H1 (cell line): ENCODE results near the gene TMOD4. TPM values are rescaled to one million over a fixed set of nuclear protein-coding genes. Genes with fewer than 3 reads are reported as not detected.

Experiments
- CTCF ChIA-PET: fragments of 300-600 bp; sonication (Branson Sonifier 250); formaldehyde crosslinking; loops from one replicate; lab custom pipeline; 2021; ENCODE audit not compliant: partially characterized antibody; lab: Charles Lee
- POLR2A ChIA-PET: fragments of 300-600 bp; sonication (Branson Sonifier 250); formaldehyde crosslinking; loops from one replicate; lab custom pipeline; 2021; ENCODE audit warnings: inconsistent platforms; ENCODE audit not compliant: partially characterized antibody; lab: Charles Lee
- DNase-seq, 2 experiments: peaks; one replicate each; pipeline versions ENCODE4 v3.0.0 to v3.0.0-alpha.2; 2010 to 2022; ENCODE audit warnings: low spot score in 2 of 2, low read depth in 1 of 2, mixed read lengths in 1 of 2
- FAIRE-seq: peaks from 2 replicates; lab custom pipeline; 2011; peaks lifted over from hg19 to GRCh38; lab: Jason Lieb, UNC
- H2AFZ ChIP-seq: 2 replicates; pipeline ENCODE4 v1.8.1; 2012; ENCODE audit warnings: low read length, inconsistent platforms
- H2AK5ac ChIP-seq: 2 replicates; pipeline ENCODE4 v1.6.1; 2013; ENCODE audit warnings: low read depth, low read length
- H2BK120ac ChIP-seq: replicated peaks from 2 replicates; pipeline ENCODE3; 2013; ENCODE audit warnings: low read depth, low read length, inconsistent platforms
- H2BK12ac ChIP-seq: 2 replicates; pipeline ENCODE4 v1.6.1; 2013; ENCODE audit warnings: low read depth, low read length
- H2BK15ac ChIP-seq: 2 replicates; pipeline ENCODE4 v1.6.1; 2013; ENCODE audit warnings: low read length
- H2BK20ac ChIP-seq: 2 replicates; pipeline ENCODE4 v1.6.1; 2013; ENCODE audit warnings: low read length
- H2BK5ac ChIP-seq: 2 replicates; pipeline ENCODE4 v1.6.1; 2013; ENCODE audit warnings: low read depth, low read length
- H3K14ac ChIP-seq: 2 replicates; pipeline ENCODE4 v1.6.1; 2013; ENCODE audit warnings: inconsistent platforms; ENCODE audit not compliant: insufficient read length
- H3K18ac ChIP-seq: 2 replicates; pipeline ENCODE4 v1.6.1; 2013; ENCODE audit warnings: low read length; ENCODE audit errors: extremely low read depth
- H3K23ac ChIP-seq: 2 replicates; pipeline ENCODE4 v1.6.1; 2013; ENCODE audit warnings: inconsistent platforms; ENCODE audit not compliant: insufficient read length
- H3K23me2 ChIP-seq: 2 replicates; pipeline ENCODE4 v1.6.1; 2013; ENCODE audit warnings: low read depth, low read length
- H3K27ac ChIP-seq: 2 replicates; pipeline ENCODE4 v1.6.1; 2011; ENCODE audit warnings: low read depth, low read length, inconsistent platforms
- H3K27me3 ChIP-seq, 4 experiments: replicated peaks in 1 of 4; 1 replicate in 1 of 4; 2 replicates in 3 of 4; pipeline versions ENCODE4 v1.6.1 to v1.8.1; 2011 to 2013; ENCODE audit warnings: low read length in 3 of 4, mild to moderate bottlenecking in 3 of 4, inconsistent platforms in 2 of 4, mixed read lengths in 2 of 4, moderate library complexity in 1 of 4; ENCODE audit not compliant: control insufficient read depth in 3 of 4, insufficient read depth in 3 of 4; ENCODE audit errors: extremely low read depth in 1 of 4
- H3K36me3 ChIP-seq, 4 experiments: 2 replicates each; pipeline versions ENCODE4 v1.6.1 to v1.8.1; 2011 to 2013; ENCODE audit warnings: mild to moderate bottlenecking in 4 of 4, low read length in 3 of 4, moderate library complexity in 2 of 4, control low read depth in 1 of 4, inconsistent platforms in 1 of 4; ENCODE audit not compliant: insufficient read depth in 4 of 4, control insufficient read depth in 2 of 4
- H3K4ac ChIP-seq: replicated peaks from 2 replicates; pipeline ENCODE3; 2013; ENCODE audit warnings: low read length, low read depth, mixed read lengths, inconsistent platforms; ENCODE audit not compliant: insufficient read length
- H3K4me1 ChIP-seq, 4 experiments: replicated peaks in 1 of 4; 1 replicate in 1 of 4; 2 replicates in 3 of 4; pipeline versions ENCODE4 v1.6.1 to v1.8.1; 2011 to 2013; ENCODE audit warnings: low read length in 3 of 4, inconsistent platforms in 2 of 4, mixed read lengths in 1 of 4; ENCODE audit not compliant: insufficient read depth in 4 of 4, control insufficient read depth in 3 of 4
- H3K4me2 ChIP-seq, 2 experiments: 2 replicates each; pipeline versions ENCODE4 v1.6.1 to v1.8.1; 2011 to 2013; ENCODE audit warnings: low read depth in 2 of 2, low read length in 2 of 2, control low read depth in 1 of 2, inconsistent platforms in 1 of 2, mild to moderate bottlenecking in 1 of 2; ENCODE audit not compliant: insufficient read depth in 1 of 2
- H3K4me3 ChIP-seq, 4 experiments: fragments of 200-600, 300-600 bp in 1 of 4; sonication (generic), shearing (Covaris generic), sonication (Bioruptor Twin) in 1 of 4; 2 replicates each; pipeline versions ENCODE4 v1.5.1 to v1.8.1; 2011 to 2016; ENCODE audit warnings: low read length in 4 of 4, low read depth in 3 of 4, control low read depth in 2 of 4, inconsistent platforms in 2 of 4, mild to moderate bottlenecking in 2 of 4, mixed read lengths in 1 of 4, moderate library complexity in 1 of 4; ENCODE audit not compliant: insufficient read depth in 2 of 4; ENCODE audit errors: extremely low read depth in 1 of 4
- H3K56ac ChIP-seq: replicated peaks from 2 replicates; pipeline ENCODE3; 2013; ENCODE audit warnings: low read depth, mild to moderate bottlenecking, mixed read lengths, low read length, inconsistent platforms; ENCODE audit not compliant: insufficient read length
- H3K79me1 ChIP-seq: 2 replicates; pipeline ENCODE4 v1.6.1; 2013; ENCODE audit warnings: low read depth, low read length, control low read depth
- H3K79me2 ChIP-seq, 2 experiments: 2 replicates each; pipeline versions ENCODE4 v1.6.1 to v1.8.1; 2012 to 2013; ENCODE audit warnings: low read length in 2 of 2, mild to moderate bottlenecking in 2 of 2, inconsistent platforms in 1 of 2; ENCODE audit not compliant: insufficient read depth in 2 of 2, control insufficient read depth in 1 of 2
- H3K9ac ChIP-seq, 4 experiments: replicated peaks in 1 of 4; 1 replicate in 1 of 4; 2 replicates in 3 of 4; pipeline versions ENCODE4 v1.6.1 to v1.8.1; 2011 to 2013; ENCODE audit warnings: low read depth in 3 of 4, low read length in 3 of 4, control low read depth in 2 of 4, mild to moderate bottlenecking in 2 of 4, moderate library complexity in 2 of 4, inconsistent platforms in 1 of 4; ENCODE audit errors: extremely low read depth in 1 of 4
- H3K9me3 ChIP-seq, 2 experiments: 2 replicates each; pipeline versions ENCODE4 v1.6.1 to v1.8.1; 2012 to 2013; ENCODE audit warnings: mild to moderate bottlenecking in 2 of 2, moderate library complexity in 2 of 2, control low read depth in 1 of 2, inconsistent platforms in 1 of 2, low read depth in 1 of 2, low read length in 1 of 2, mixed read lengths in 1 of 2; ENCODE audit not compliant: insufficient read depth in 2 of 2
- H4K20me1 ChIP-seq, 2 experiments: replicated peaks in 1 of 2; 2 replicates each; pipeline versions ENCODE3 to v1.8.1; 2011 to 2013; ENCODE audit warnings: inconsistent platforms in 2 of 2, low read length in 2 of 2, mild to moderate bottlenecking in 1 of 2; ENCODE audit not compliant: insufficient read depth in 2 of 2, control insufficient read depth in 1 of 2
- H4K5ac ChIP-seq: 2 replicates; pipeline ENCODE4 v1.6.1; 2013; ENCODE audit warnings: low read length, low read depth, mixed read lengths, inconsistent platforms; ENCODE audit not compliant: insufficient read length
- H4K8ac ChIP-seq: 2 replicates; pipeline ENCODE4 v1.8.0; 2013; ENCODE audit warnings: mild to moderate bottlenecking, moderate library complexity, low read length, inconsistent platforms; ENCODE audit not compliant: insufficient read depth; ENCODE audit errors: extremely low read depth
- H4K91ac ChIP-seq: replicated peaks from 2 replicates; pipeline ENCODE3; 2013; ENCODE audit warnings: low read length, mixed read lengths, inconsistent platforms; ENCODE audit not compliant: insufficient read length
- POLR2AphosphoS5 ChIP-seq: IDR thresholded peaks from 2 replicates; pipeline ENCODE4 v1.6.1; 2011; ENCODE audit warnings: low read depth, low read length
- RAD21 ChIP-seq, 2 experiments: IDR thresholded peaks in 1 of 2; conservative IDR thresholded peaks in 1 of 2; 2 replicates each; pipeline ENCODE4 v1.6.1; 2011; ENCODE audit warnings: low read depth in 2 of 2, low read length in 2 of 2, improper control_type of control experiment in 1 of 2, inconsistent platforms in 1 of 2, mild to moderate bottlenecking in 1 of 2, moderate library complexity in 1 of 2
- WGBS, 2 experiments: shearing (Covaris generic) in 1 of 2; methylation state at CpG; one replicate each; pipeline versions ENCODE4 v1.1.6 to v1.1.7; 2013 to 2015; ENCODE audit warnings: low lambda C conversion rate in 2 of 2, mixed read lengths in 2 of 2, inconsistent platforms in 1 of 2, low coverage in 1 of 2, missing lambda C conversion rate in 1 of 2; ENCODE audit not compliant: insufficient replicate concordance in 2 of 2, insufficient coverage in 1 of 2, insufficient read length in 1 of 2; ENCODE audit errors: extremely low coverage in 1 of 2, missing lambda C conversion rate in 1 of 2; 5-methylcytosine and 5-hydroxymethylcytosine counted together
- polyA plus RNA-seq, 7 experiments: library from polyadenylated mRNA; depleted of rRNA in 3 of 7; stranded (reverse) in 5 of 7; unstranded in 2 of 7; fragments of >200 nt in 5 of 7; fragments of 200-250 nt in 2 of 7; gene quantifications; 1 replicate in 5 of 7; 2 replicates in 1 of 7; 4 replicates in 1 of 7; pipeline versions ENCODE4 v1.2.1 to v1.2.3, GENCODE V29; 2011 to 2013; ENCODE audit warnings: missing spikeins in 2 of 7, mixed read lengths in 2 of 7
- total RNA-seq: library from RNA; stranded (reverse); fragmentation: NEBNext Ultra II Directional; extraction: Animal tissue kit (Norgen Biotek cat#: 25700); gene quantifications from 2 replicates; pipeline ENCODE4 v1.2.1, GENCODE V29; 2021
- TF ChIP-seq, protein P1 (sequence below), 3 experiments: IDR thresholded peaks; 1 replicate in 2 of 3; 2 replicates in 1 of 3; pipeline versions ENCODE4 v1.5.1 to v1.6.1; 2011; ENCODE audit warnings: low read length in 3 of 3, mild to moderate bottlenecking in 3 of 3, inconsistent platforms in 2 of 3, low read depth in 1 of 3, moderate library complexity in 1 of 3; ENCODE audit not compliant: insufficient read depth in 1 of 3; ENCODE audit errors: control extremely low read depth in 1 of 3
- TF ChIP-seq, protein P2 (sequence below): IDR thresholded peaks from 2 replicates; pipeline ENCODE4 v1.6.1; 2011; ENCODE audit warnings: low read depth, mild to moderate bottlenecking, low read length; ENCODE audit not compliant: insufficient read depth

TMOD4 gene
- total and polyA plus RNA-seq, 2 of the 8 experiments (the other 6 are each of a cell fraction or from before 2014, with no cell fraction given): 0.42 TPM; not detected in 1

DNA sequence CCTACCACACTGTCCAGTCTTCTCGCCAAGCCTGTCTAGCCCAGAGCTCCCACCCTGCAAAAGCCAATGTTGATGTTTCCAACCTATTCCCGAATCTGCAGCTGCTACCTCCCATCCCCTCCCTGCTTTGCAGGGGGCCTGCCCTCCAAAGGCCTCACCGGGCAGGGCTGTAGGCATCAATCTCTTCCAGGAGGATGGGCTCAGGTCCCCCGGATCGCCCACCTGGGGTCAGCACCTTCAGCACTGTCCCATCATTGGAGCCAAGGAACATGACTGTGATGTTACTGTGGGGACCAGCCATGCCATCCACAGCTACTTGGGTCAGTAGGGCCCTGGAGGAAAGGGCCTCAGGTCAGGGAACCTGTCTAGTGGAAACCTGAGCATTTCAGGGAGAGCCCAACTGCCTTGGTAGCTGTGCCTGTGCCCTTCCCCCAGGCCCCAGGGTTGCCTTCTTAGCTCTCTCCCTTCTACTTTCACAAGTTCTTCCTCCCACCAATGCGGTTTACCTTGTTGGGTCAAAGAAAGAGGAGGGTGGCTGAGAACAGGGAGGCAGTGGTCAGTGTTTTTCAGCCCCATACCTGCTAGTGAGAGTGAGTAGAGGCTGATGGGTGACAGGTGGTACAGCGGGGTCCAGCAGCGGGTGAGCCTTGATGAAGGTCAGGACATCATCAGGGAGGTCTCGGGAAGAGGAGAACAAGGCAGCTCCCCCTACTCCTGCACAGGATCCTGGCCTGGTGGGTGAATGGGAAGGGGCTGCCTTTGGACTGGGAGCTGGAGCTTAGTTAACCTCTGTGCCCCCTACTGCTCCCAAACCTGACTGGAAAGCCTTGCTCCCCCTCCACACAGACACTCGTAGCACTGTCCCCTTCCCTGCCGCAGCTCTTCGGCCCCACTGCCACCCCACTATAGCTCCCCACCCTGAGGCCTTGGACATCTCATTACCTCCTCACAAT is 40.1 kb downstream of the TMOD4 start:
- DNase-seq (peak in 1 of 2 experiments; percentile 53), FAIRE-seq (no peak)
- no peak overlapping the region for H2AK5ac ChIP-seq
- H2BK20ac ChIP-seq: no peak overlapping the region
- TF ChIP-seq, protein P1, sequence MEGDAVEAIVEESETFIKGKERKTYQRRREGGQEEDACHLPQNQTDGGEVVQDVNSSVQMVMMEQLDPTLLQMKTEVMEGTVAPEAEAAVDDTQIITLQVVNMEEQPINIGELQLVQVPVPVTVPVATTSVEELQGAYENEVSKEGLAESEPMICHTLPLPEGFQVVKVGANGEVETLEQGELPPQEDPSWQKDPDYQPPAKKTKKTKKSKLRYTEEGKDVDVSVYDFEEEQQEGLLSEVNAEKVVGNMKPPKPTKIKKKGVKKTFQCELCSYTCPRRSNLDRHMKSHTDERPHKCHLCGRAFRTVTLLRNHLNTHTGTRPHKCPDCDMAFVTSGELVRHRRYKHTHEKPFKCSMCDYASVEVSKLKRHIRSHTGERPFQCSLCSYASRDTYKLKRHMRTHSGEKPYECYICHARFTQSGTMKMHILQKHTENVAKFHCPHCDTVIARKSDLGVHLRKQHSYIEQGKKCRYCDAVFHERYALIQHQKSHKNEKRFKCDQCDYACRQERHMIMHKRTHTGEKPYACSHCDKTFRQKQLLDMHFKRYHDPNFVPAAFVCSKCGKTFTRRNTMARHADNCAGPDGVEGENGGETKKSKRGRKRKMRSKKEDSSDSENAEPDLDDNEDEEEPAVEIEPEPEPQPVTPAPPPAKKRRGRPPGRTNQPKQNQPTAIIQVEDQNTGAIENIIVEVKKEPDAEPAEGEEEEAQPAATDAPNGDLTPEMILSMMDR (IDR thresholded peaks at IDR 0.05; ENCODE audit: control extremely low read depth in 1 of 3, insufficient read depth in 1 of 3, low read depth in 1 of 3, low read length in 3 of 3): peak; percentile 20 to 41 (median 38)
- TF ChIP-seq POLR2AphosphoS5 (no peak), RAD21 (IDR thresholded peaks at IDR 0.05 in 1 of 2, conservative IDR thresholded peaks at IDR 0.05 in 1 of 2; ENCODE audit: low read depth in 2 of 2, low read length in 2 of 2) (peak in 1 of 2 experiments; percentile 20; a peak in 1 of 4 replicates)
- TF ChIP-seq, protein P2, sequence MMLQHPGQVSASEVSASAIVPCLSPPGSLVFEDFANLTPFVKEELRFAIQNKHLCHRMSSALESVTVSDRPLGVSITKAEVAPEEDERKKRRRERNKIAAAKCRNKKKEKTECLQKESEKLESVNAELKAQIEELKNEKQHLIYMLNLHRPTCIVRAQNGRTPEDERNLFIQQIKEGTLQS: no peak
- WGBS, 2 experiments: 90% methylated on average over 12 of the region's 12 CpGs; no CpG with 5 or more reads in 1 of the 2 experiments
- H3K9me3 ChIP-seq: no peaks in the 10 kb centered on the region
- no peak overlapping the region for H4K91ac ChIP-seq
- peaks cover 0 to 12% (median 8%) of the 10 kb centered on the region in 4 experiments; a peak in 5 of 7 replicates for H3K4me1 ChIP-seq
- H2BK15ac ChIP-seq: no peak overlapping the region
- ChIA-PET CTCF (interaction anchor here (0.6 to 7.9 kb wide), 13 partner anchors 7 to 182 kb away, joined by 3 to 94 read pairs (median 4); partner anchors contain the start of genes GABPB2, TMOD4 and TNFAIP8L2), POLR2A (interaction anchor here (0.6 to 9.8 kb wide), 3 partner anchors 9 to 77 kb away, joined by 3 to 124 read pairs (median 3); partner anchors contain the start of gene SEMA6C)
- no peaks in the 10 kb centered on the region for H3K79me1 ChIP-seq
- no peak overlapping the region for H3K4ac ChIP-seq
- peaks cover 0 to 10% (median 2%) of the 10 kb centered on the region in 4 experiments; a peak in 4 of 8 replicates for H3K36me3 ChIP-seq
- H3K14ac ChIP-seq: no peak overlapping the region
- no peak overlapping the region for H3K9ac ChIP-seq
- no peak overlapping the region; a peak in 1 of 8 replicates for H3K4me3 ChIP-seq
- peaks cover 0 to 28% (median 20%) of the 10 kb centered on the region in 4 experiments; a peak in 5 of 7 replicates for H3K27me3 ChIP-seq
- peaks cover 15% of the 10 kb centered on the region for H3K23me2 ChIP-seq
- H3K18ac ChIP-seq: no peak overlapping the region
- no peak overlapping the region for H3K4me2 ChIP-seq
- no peak overlapping the region for H2AFZ ChIP-seq
- H3K23ac ChIP-seq: no peak overlapping the region
- no peak overlapping the region; the same call in 1 of the 2 replicates for H2BK5ac ChIP-seq
- no peak overlapping the region for H3K27ac ChIP-seq
- H4K5ac ChIP-seq: no peak overlapping the region
- no peak overlapping the region for H3K56ac ChIP-seq
- H3K79me2 ChIP-seq: no peaks in the 10 kb centered on the region
- no peak overlapping the region for H2BK120ac ChIP-seq
- H4K20me1 ChIP-seq: peaks cover 3 to 4% of the 10 kb centered on the region in 2 experiments
- H4K8ac ChIP-seq: no peak overlapping the region
- H2BK12ac ChIP-seq: no peak overlapping the region
